GM12878 (cell line): Measurements from ENCODE around the gene POLR1H. TPM values are rescaled to one million over a fixed set of nuclear protein-coding genes. Genes with fewer than 3 reads are reported as not detected.

ENCODE experiments used
- ATAC-seq: fragments of 200-7000 bp; cut with Tn5 transposase; 3 replicates; pipeline ENCODE4 v1.9.1; 2020; ENCODE audit warnings: mild to moderate bottlenecking, moderate library complexity
- BruUV-seq: library from RNA; stranded (reverse); fragments of 400-500 nt; replicated peaks from 2 replicates; lab custom pipeline; 2021; lab: Mats Ljungman, UMichigan
- CTCF ChIA-PET: fragments of 300-600 bp; sonication (Branson Sonifier 250); formaldehyde crosslinking; extraction: SDS; loops from one replicate; lab custom pipeline; 2021; ENCODE audit warnings: inconsistent platforms; lab: Yijun Ruan, JAX
- POLR2A ChIA-PET: fragments of 350-600 bp; formaldehyde crosslinking; extraction: SDS; loops from one replicate; lab custom pipeline; 2021; ENCODE audit warnings: inconsistent platforms; lab: Charles Lee
- RAD21 ChIA-PET: fragments of 300-600 bp; sonication (Branson Sonifier 250); formaldehyde crosslinking; loops from one replicate; lab custom pipeline; 2023; ENCODE audit warnings: antibody characterized with exemption; ENCODE audit not compliant: unreplicated experiment; lab: Charles Lee
- SMC1A ChIA-PET: fragments of 300-600 bp; sonication (Branson Sonifier 250); formaldehyde crosslinking; loops from one replicate; lab custom pipeline; 2023; ENCODE audit not compliant: unreplicated experiment, uncharacterized antibody; lab: Charles Lee
- DNase-seq: peaks from one replicate; pipeline ENCODE4 v3.0.0-alpha.2; 2011; ENCODE audit warnings: low read depth, low spot score
- FAIRE-seq: peaks from 3 replicates; lab custom pipeline; 2011; peaks lifted over from hg19 to GRCh38; lab: Jason Lieb, UNC
- H2AFZ ChIP-seq: 2 replicates; pipeline ENCODE4 v1.6.0; 2011; ENCODE audit warnings: low read depth, low read length, control low read depth; ENCODE audit not compliant: control insufficient read depth
- H3K27ac ChIP-seq: 2 replicates; pipeline ENCODE4 v1.5.1; 2011; ENCODE audit warnings: control low read depth; ENCODE audit not compliant: control insufficient read depth, insufficient read depth
- H3K27me3 ChIP-seq, 2 experiments: replicated peaks in 1 of 2; 2 replicates each; pipeline versions ENCODE4 v1.6.0 to v1.6.1; 2011; ENCODE audit warnings: low read length in 1 of 2; ENCODE audit not compliant: control insufficient read depth in 2 of 2, insufficient read depth in 2 of 2
- H3K36me3 ChIP-seq, 2 experiments: 2 replicates each; pipeline ENCODE4 v1.5.1; 2011; ENCODE audit warnings: low read length in 1 of 2; ENCODE audit not compliant: control insufficient read depth in 2 of 2, insufficient read depth in 2 of 2
- H3K4me1 ChIP-seq: 2 replicates; pipeline ENCODE4 v1.6.1; 2011; ENCODE audit warnings: mild to moderate bottlenecking, low read length, moderate library complexity, mixed read lengths; ENCODE audit not compliant: control insufficient read depth, insufficient read depth
- H3K4me2 ChIP-seq: 2 replicates; pipeline ENCODE4 v1.6.0; 2011; ENCODE audit warnings: control low read depth; ENCODE audit not compliant: control insufficient read depth, insufficient read depth
- H3K4me3 ChIP-seq: fragments of 200-600 bp; sonication (generic); 2 replicates; pipeline ENCODE4 v1.5.1; 2016
- H3K79me2 ChIP-seq: 2 replicates; pipeline ENCODE4 v1.6.0; 2011; ENCODE audit warnings: low read length; ENCODE audit not compliant: control insufficient read depth, insufficient read depth
- H3K9ac ChIP-seq: 2 replicates; pipeline ENCODE4 v1.8.0; 2011; ENCODE audit warnings: low read length, control low read depth, mixed read lengths; ENCODE audit not compliant: control insufficient read depth, insufficient read depth
- H3K9me3 ChIP-seq: replicated peaks from 3 replicates; pipeline ENCODE4 v1.5.1; 2011; ENCODE audit warnings: mild to moderate bottlenecking, low read length; ENCODE audit not compliant: control insufficient read depth, insufficient read depth
- H4K20me1 ChIP-seq: 2 replicates; pipeline ENCODE4 v1.6.0; 2011; ENCODE audit not compliant: control insufficient read depth, insufficient read depth
- CTCF ChIP-seq, 3 experiments: IDR thresholded peaks in 2 of 3; conservative IDR thresholded peaks in 1 of 3; 2 replicates each; pipeline ENCODE4 v1.5.1; 2011; ENCODE audit warnings: low read depth in 3 of 3, low read length in 3 of 3, mild to moderate bottlenecking in 3 of 3, control low read depth in 2 of 3, moderate library complexity in 2 of 3, inconsistent platforms in 1 of 3, mixed read lengths in 1 of 3; ENCODE audit not compliant: control insufficient read depth in 2 of 3, insufficient read depth in 1 of 3; ENCODE audit errors: extremely low read depth in 1 of 3
- JUND ChIP-seq: IDR thresholded peaks from 2 replicates; pipeline ENCODE4 v1.6.1; 2012; ENCODE audit warnings: low read depth, mild to moderate bottlenecking, low read length, improper control_type of control experiment, moderate library complexity
- RB1 ChIP-seq: fragments of 450-650 bp; formaldehyde crosslinking; IDR thresholded peaks from 2 replicates; pipeline ENCODE4 v1.6.1; 2017; ENCODE audit warnings: mild to moderate bottlenecking, borderline replicate concordance
- ZNF24 ChIP-seq: fragments of 450-650 bp; IDR thresholded peaks from 2 replicates; pipeline ENCODE4 v1.6.1; 2017; ENCODE audit warnings: antibody characterized with exemption, mild to moderate bottlenecking
- WGBS: methylation state at CpG from one replicate; pipeline ENCODE4 v1.1.6; 2016; ENCODE audit warnings: low lambda C conversion rate; ENCODE audit not compliant: insufficient replicate concordance, insufficient coverage; ENCODE audit errors: missing lambda C conversion rate; 5-methylcytosine and 5-hydroxymethylcytosine counted together
- in situ Hi-C: fragments of 300-500 bp; cut with MboI; formaldehyde crosslinking; loops from 9 replicates; pipeline ENCODE4 v1.14.3; 2018; ENCODE audit warnings: mixed read lengths
- intact Hi-C: fragments of 100-400 bp; cut with micrococcal nuclease; formaldehyde crosslinking; loops from one replicate; pipeline ENCODE4 v1.14.2; 2022; ENCODE audit not compliant: unreplicated experiment
- polyA plus RNA-seq, 11 experiments: library from polyadenylated mRNA; depleted of rRNA in 4 of 11; unstranded in 6 of 11; stranded (reverse) in 5 of 11; fragments of >200 nt; fragmentation: Nextera tagmentation in 4 of 11; fragmentation: Illumina TruSeq in 1 of 11; extraction: Ambion mirVana in 4 of 11; extraction: Trizol in 1 of 11; gene quantifications; 1 replicate in 1 of 11; 2 replicates in 10 of 11; pipeline versions ENCODE4 v1.2.1 to v1.2.3, GENCODE V29; 2011 to 2016; ENCODE audit warnings: inconsistent platforms in 2 of 11, missing spikeins in 2 of 11, low read depth in 1 of 11
- total RNA-seq, 4 experiments: library from RNA; depleted of rRNA in 3 of 4; stranded (reverse); fragments of >200 nt in 3 of 4; fragmentation: Illumina TruSeq in 1 of 4; extraction: Trizol in 1 of 4; gene quantifications; 2 replicates each; pipeline versions ENCODE4 v1.2.1 to v1.2.3, GENCODE V29; 2013 to 2021

Gene POLR1H
- total and polyA plus RNA-seq, 10 of the 15 experiments (the other 5 are each of a cell fraction or from before 2014, with no cell fraction given) = 50.6 to 160 (median 77.7) TPM

- H3K4me2 ChIP-seq = peak overlapping the region; percentile 94
- H3K27ac ChIP-seq = no peak overlapping the region
- H3K79me2 ChIP-seq = no peaks in the 10 kb centered on the region
- WGBS = 34% methylated on average over 3 of the region's 3 CpGs
- TF ChIP-seq ZNF24 = peak; percentile 88
- TF ChIP-seq RB1 = no peak
- SMC1A ChIA-PET = interaction anchor here (0.8 to 16.6 kb wide), 25 partner anchors 10 to 456 kb away, joined by 3 to 647 read pairs (median 4); partner anchors contain the start of genes POLR1H, TRIM26, TRIM31 and TRIM40
- no peaks in the 10 kb centered on the region for H4K20me1 ChIP-seq
- FAIRE-seq (no peak), ATAC-seq (no peak), DNase-seq (no peak)
- no peaks in the 10 kb centered on the region for H3K9me3 ChIP-seq
- intact Hi-C loops = loop anchor here (1.0 kb wide), 2 partner anchors 27 to 66 kb away; no protein-coding TSS in a partner anchor
- 0 out of 2 replicates have a peak overlapping the region, but pooled peaks have one; percentile 53 for H3K4me3 ChIP-seq
- H3K9ac ChIP-seq = no peak overlapping the region
- RAD21 ChIA-PET = interaction anchor here (0.6 to 9.0 kb wide), 24 partner anchors 8 to 293 kb away, joined by 3 to 333 read pairs (median 6); partner anchors contain the start of genes POLR1H, PPP1R11, TRIM31 and TRIM40
- peaks cover 10 to 24% of the 10 kb centered on the region in 2 experiments for H3K27me3 ChIP-seq
- in situ Hi-C loops = no loop called here
- BruUV-seq = no TSS peak
- POLR2A ChIA-PET = interaction anchor here (0.8 to 5.0 kb wide), 6 partner anchors 8 to 44 kb away, joined by 3 to 54 read pairs (median 7); partner anchors contain the start of gene TRIM31
- CTCF ChIA-PET = interaction anchor here (0.6 to 6.6 kb wide), 39 partner anchors 7 to 450 kb away, joined by 3 to 561 read pairs (median 4); partner anchors contain the start of genes POLR1H, PPP1R11, TRIM10 and TRIM31
- no peaks in the 10 kb centered on the region for H3K36me3 ChIP-seq
- peaks cover 19% of the 10 kb centered on the region for H3K4me1 ChIP-seq
- peak overlapping the region; percentile 86; the same call in 1 of the 2 replicates for H2AFZ ChIP-seq
Observed at GRCh38 chr6:30103872-30104179, 42.8 kb downstream of the POLR1H start.

- no peak for ATAC-seq
- H2AFZ ChIP-seq = no peak overlapping the region
- BruUV-seq = no TSS peak
- no peaks in the 10 kb centered on the region for H3K9me3 ChIP-seq
- peaks cover 19% of the 10 kb centered on the region for H3K4me1 ChIP-seq
- H3K27me3 ChIP-seq = peaks cover 7 to 24% of the 10 kb centered on the region in 2 experiments
- no peaks in the 10 kb centered on the region for H4K20me1 ChIP-seq
- intact Hi-C loops = no loop called here
- ChIA-PET SMC1A (interaction anchor here (0.7 to 16.6 kb wide), 11 partner anchors 10 to 114 kb away, joined by 3 to 647 read pairs (median 8); partner anchors contain the start of genes POLR1H, PPP1R11, TRIM31 and TRIM40), CTCF (interaction anchor here (0.7 to 6.6 kb wide), 20 partner anchors 8 to 256 kb away, joined by 3 to 561 read pairs (median 6); partner anchors contain the start of genes PPP1R11, TRIM31 and TRIM40), POLR2A (interaction anchor here (0.8 to 5.0 kb wide), 7 partner anchors 7 to 45 kb away, joined by 3 to 54 read pairs (median 6); partner anchors contain the start of gene TRIM31), RAD21 (interaction anchor here (1.2 to 9.0 kb wide), 11 partner anchors 8 to 292 kb away, joined by 3 to 333 read pairs (median 10); partner anchors contain the start of genes TRIM31 and TRIM40)
- no peak overlapping the region for H3K27ac ChIP-seq
- no peak for DNase-seq
- whole genome bisulfite sequencing = 40% methylated on average over 2 of the region's 2 CpGs
- in situ Hi-C loops = no loop called here
- no peak overlapping the region for H3K4me3 ChIP-seq
- H3K9ac ChIP-seq = no peak overlapping the region
- no peaks in the 10 kb centered on the region for H3K79me2 ChIP-seq
- no peak for FAIRE-seq
- no peak overlapping the region for H3K4me2 ChIP-seq
- no peaks in the 10 kb centered on the region for H3K36me3 ChIP-seq
- peak in 1 of 3 experiments; percentile 5; a peak in 1 of 6 replicates for TF ChIP-seq CTCF (IDR thresholded peaks at IDR 0.05 in 2 of 3, conservative IDR thresholded peaks at IDR 0.05 in 1 of 3; ENCODE audit: control insufficient read depth in 2 of 3, extremely low read depth in 1 of 3, insufficient read depth in 1 of 3, low read depth in 3 of 3, low read length in 3 of 3)
- no peak for TF ChIP-seq JUND
Observed at GRCh38 chr6:30104661-30105060, 43.6 kb downstream of the POLR1H start.
